Ascending aorta (tissue), 2 donors: ENCODE data around the gene TRH. TPM values are rescaled to one million over a fixed set of nuclear protein-coding genes. Genes with fewer than 3 reads are reported as not detected.
A peak's percentile ranks its signal among the peaks of the same experiment; 100 is the strongest.

Experiments used
- DNase-seq, 2 donors: peaks; one replicate each; pipeline ENCODE4 v3.0.0-alpha.2; 2019; ENCODE audit warnings: low spot score in 2 of 2
- H3K27ac ChIP-seq, 2 donors: fragments of 200-600 bp; sonication (generic); one replicate each; pipeline ENCODE4 v1.5.1; 2016 to 2017; ENCODE audit warnings: mild to moderate bottlenecking in 1 of 2
- H3K27me3 ChIP-seq: fragments of 200-600 bp; sonication (generic); one replicate; pipeline ENCODE4 v1.5.1; 2017
- H3K36me3 ChIP-seq, 2 donors: fragments of 200-600 bp; sonication (generic); one replicate each; pipeline ENCODE4 v1.5.1; 2016
- H3K4me1 ChIP-seq, 2 donors: fragments of 200-600 bp; sonication (generic); one replicate each; pipeline ENCODE4 v1.5.1; 2016 to 2017; ENCODE audit warnings: mild to moderate bottlenecking in 1 of 2
- H3K4me3 ChIP-seq, 2 donors: fragments of 200-600 bp; sonication (generic); one replicate each; pipeline ENCODE4 v1.5.1; 2016 to 2017; ENCODE audit warnings: mild to moderate bottlenecking in 1 of 2
- H3K9me3 ChIP-seq, 2 donors: fragments of 200-600 bp; sonication (generic); one replicate each; pipeline ENCODE4 v1.5.1; 2016
- CTCF ChIP-seq, 3 experiments: fragments of 200-600 bp in 2 of 3; fragments of 450-650 bp in 1 of 3; sonication (generic) in 2 of 3; IDR thresholded peaks; one replicate each; pipeline ENCODE4 v1.5.1; 2016 to 2019; ENCODE audit warnings: antibody characterized with exemption in 3 of 3, mild to moderate bottlenecking in 1 of 3, moderate library complexity in 1 of 3
- intact Hi-C: fragments of 100-400 bp; cut with DNase I; formaldehyde crosslinking; loops from one replicate; pipeline ENCODE4 v1.15.1; 2023
- total RNA-seq: library from RNA; depleted of rRNA; stranded (reverse); fragments of >200 nt; gene quantifications from one replicate; pipeline ENCODE4 v1.1.0, GENCODE V29; 2016

Gene TRH
- total RNA-seq, result not detected

GRCh38 chr3:129974564-129974832, at the start of gene TRH:
Gene TRH (plus strand): TSS chr3:129974720. CDS start chr3:129975817, 1,097 bp downstream.
- no peak for TF ChIP-seq CTCF (IDR thresholded peaks at IDR 0.05)
- no peak for DNase-seq
- Histone ChIP-seq H3K27me3 (peaks cover 20% of the 10 kb centered on the region), H3K4me3 (peak within 1 kb of the TSS; percentile 41 to 53), H3K9me3 (no peaks in the 10 kb centered on the region), H3K4me1 (peaks cover 6 to 14% of the 10 kb centered on the region in 2 donors), H3K36me3 (no peaks in the 10 kb centered on the region), H3K27ac (no peak within 1 kb of the TSS)
- intact Hi-C loops, result no loop called here

DNA sequence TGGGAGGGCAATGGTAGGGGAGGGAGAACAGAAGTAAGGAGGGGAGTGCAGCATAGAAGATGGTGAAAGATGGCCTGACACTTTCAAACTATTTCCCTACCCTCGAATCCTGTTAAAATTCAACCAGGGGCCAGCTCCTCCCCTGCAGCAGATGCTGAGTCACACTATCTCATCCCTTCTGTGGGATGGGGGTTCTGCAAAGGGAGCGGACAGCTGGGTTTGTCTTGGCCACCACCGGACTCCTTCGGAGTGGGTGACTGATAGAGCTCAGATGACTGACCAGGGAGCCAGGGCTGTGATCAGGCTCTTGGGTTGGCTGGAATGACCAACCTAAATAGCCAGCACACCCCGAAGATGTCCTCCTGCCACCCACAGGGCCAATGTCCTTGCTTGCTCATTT, 47.4 kb upstream of the TRH start:
- Histone ChIP-seq H3K27me3 (no peaks in the 10 kb centered on the region), H3K4me3 (no peak overlapping the region), H3K36me3 (no peaks in the 10 kb centered on the region), H3K27ac (no peak overlapping the region), H3K9me3 (peaks cover 0 to 16% of the 10 kb centered on the region in 2 donors), H3K4me1 (no peaks in the 10 kb centered on the region)
- TF ChIP-seq CTCF (IDR thresholded peaks at IDR 0.05), result no peak
- intact Hi-C loops, result no loop called here
- no peak for DNase-seq

DNA sequence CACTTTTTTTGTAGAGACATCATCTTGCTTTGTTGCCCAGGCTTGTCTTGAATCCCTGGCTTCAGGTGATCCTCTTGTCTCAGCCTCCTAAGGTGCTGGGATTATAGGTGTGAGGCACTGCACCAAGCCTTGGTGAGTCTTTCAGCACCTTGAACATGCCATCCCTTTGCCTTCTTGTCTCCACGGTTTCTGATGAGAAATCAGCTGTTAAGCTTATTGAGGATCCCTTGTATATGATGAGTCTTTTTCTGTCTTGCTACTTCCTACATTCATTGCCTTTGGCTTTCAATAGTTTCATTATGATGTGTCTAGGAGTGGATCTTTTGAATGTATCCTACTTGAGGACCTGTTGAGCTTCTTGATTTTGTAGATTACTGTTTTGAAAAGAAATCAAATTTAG, 45.1 kb upstream of the TRH start:
- TF ChIP-seq CTCF (IDR thresholded peaks at IDR 0.05), result no peak
- Histone ChIP-seq H3K9me3 (peaks cover 0 to 16% of the 10 kb centered on the region in 2 donors), H3K27me3 (no peaks in the 10 kb centered on the region), H3K27ac (no peak overlapping the region), H3K4me1 (no peaks in the 10 kb centered on the region), H3K4me3 (no peak overlapping the region), H3K36me3 (no peaks in the 10 kb centered on the region)
- DNase-seq, result no peak
- intact Hi-C loops, result no loop called here

- no peak for DNase-seq
- no peak overlapping the region for H3K4me3 ChIP-seq
- H3K27ac ChIP-seq, result no peak overlapping the region
- intact Hi-C loops, result loop anchor here (5.0 kb wide), 2 partner anchors 106 to 551 kb away; no protein-coding TSS in a partner anchor
- no peaks in the 10 kb centered on the region for H3K27me3 ChIP-seq
- H3K9me3 ChIP-seq, result peaks cover 0 to 14% of the 10 kb centered on the region in 2 donors
- TF ChIP-seq CTCF (IDR thresholded peaks at IDR 0.05), result no peak
- H3K4me1 ChIP-seq, result no peaks in the 10 kb centered on the region
- H3K36me3 ChIP-seq, result no peaks in the 10 kb centered on the region
These were observed 41.0 kb upstream of the TRH start for GRCh38 chr3:129933471-129933870.

GRCh38 chr3:129934234-129935123, 40.0 kb upstream of the TRH start:
- no peak for DNase-seq
- peak overlapping the region in 1 of 2 donors; percentile 43 for H3K4me3 ChIP-seq
- intact Hi-C loops, result loop anchor here (1.0 to 5.0 kb wide), 5 partner anchors 107 to 552 kb away; no protein-coding TSS in a partner anchor

More at GRCh38 chr3:129934234-129935123, 40.0 kb upstream of the TRH start:
- H3K4me1 ChIP-seq, result no peaks in the 10 kb centered on the region
- peaks cover 0 to 4% of the 10 kb centered on the region in 2 donors for H3K9me3 ChIP-seq
- TF ChIP-seq CTCF (IDR thresholded peaks at IDR 0.05), result peak; percentile 81 to 91 (median 89)
- no peak overlapping the region for H3K27ac ChIP-seq
- H3K27me3 ChIP-seq, result no peaks in the 10 kb centered on the region
- H3K36me3 ChIP-seq, result no peaks in the 10 kb centered on the region
